HCT116 (cell line): ENCODE measurements around the gene BTN1A1. TPM values are rescaled to one million over a fixed set of nuclear protein-coding genes. Genes with fewer than 3 reads are reported as not detected.

ENCODE experiments used
- ATAC-seq: fragments of 200-7000 bp; cut with Tn5 transposase; 2 replicates; pipeline ENCODE4 v1.9.1; 2020; ENCODE audit warnings: mild to moderate bottlenecking, moderate library complexity
- BruUV-seq: library from RNA; stranded (reverse); fragments of 400-500 nt; replicated peaks from 2 replicates; lab custom pipeline; 2021; lab: Mats Ljungman, UMichigan
- CTCF ChIA-PET: fragments of 300-600 bp; sonication (Branson Sonifier 250); formaldehyde crosslinking; loops from one replicate; lab custom pipeline; 2021; ENCODE audit warnings: antibody characterized with exemption; lab: Charles Lee
- POLR2A ChIA-PET: fragments of 300-600, 350-600 bp; sonication (Branson Sonifier 250); formaldehyde crosslinking; loops from one replicate; lab custom pipeline; 2021; ENCODE audit warnings: antibody characterized with exemption; lab: Charles Lee
- RAD21 ChIA-PET, 2 experiments: fragments of 300-600 bp; sonication (Branson Sonifier 250); formaldehyde crosslinking; loops; one replicate each; lab custom pipeline; 2023; ENCODE audit warnings: low total read pairs in 2 of 2; ENCODE audit not compliant: uncharacterized antibody in 2 of 2, unreplicated experiment in 2 of 2, low non-redundant PET in 1 of 2; lab: Charles Lee
- DNase-seq: peaks from one replicate; pipeline ENCODE4 v3.0.0-alpha.2; 2010; ENCODE audit warnings: low read depth, low spot score
- H2AFZ ChIP-seq: fragments of 200-600 bp; shearing (Covaris generic), sonication (generic); 2 replicates; pipeline ENCODE4 v1.6.1; 2017; ENCODE audit warnings: low read depth, mixed run types, mixed read lengths, antibody characterized with exemption, low read length; ENCODE audit not compliant: poor library complexity, severe bottlenecking
- H3K27ac ChIP-seq: 2 replicates; pipeline ENCODE4 v1.5.1; 2012; ENCODE audit warnings: low read depth, low read length
- H3K27me3 ChIP-seq: fragments of 200-600 bp; sonication (generic); 2 replicates; pipeline ENCODE4 v1.6.1; 2016; ENCODE audit warnings: mixed run types, low read length, mixed read lengths; ENCODE audit not compliant: insufficient read depth
- H3K36me3 ChIP-seq, 2 experiments: fragments of 200-500 bp in 1 of 2; fragments of 200-600 bp in 1 of 2; sonication (Bioruptor generic) in 1 of 2; sonication (generic) in 1 of 2; 2 replicates each; pipeline versions ENCODE4 v1.5.1 to v1.6.1; 2014 to 2016; ENCODE audit warnings: low read length in 2 of 2, inconsistent platforms in 1 of 2, mixed read lengths in 1 of 2, mixed run types in 1 of 2; ENCODE audit not compliant: insufficient read depth in 2 of 2, control insufficient read depth in 1 of 2
- H3K4me1 ChIP-seq, 2 experiments: fragments of 200-600 bp in 1 of 2; sonication (generic) in 1 of 2; 2 replicates each; pipeline versions ENCODE4 v1.5.1 to v1.6.1; 2012 to 2017; ENCODE audit warnings: low read length in 2 of 2, inconsistent platforms in 1 of 2, mild to moderate bottlenecking in 1 of 2, mixed read lengths in 1 of 2, mixed run types in 1 of 2, moderate library complexity in 1 of 2; ENCODE audit not compliant: insufficient read depth in 2 of 2, control insufficient read depth in 1 of 2
- H3K4me2 ChIP-seq: fragments of 200-600 bp; sonication (generic); 2 replicates; pipeline ENCODE4 v1.6.1; 2017; ENCODE audit warnings: mixed run types, low read length, mixed read lengths
- H3K4me3 ChIP-seq, 2 experiments: fragments of 200-600 bp in 1 of 2; sonication (generic) in 1 of 2; replicated peaks in 1 of 2; 2 replicates each; pipeline ENCODE4 v1.5.1; 2011 to 2016; ENCODE audit warnings: low read length in 2 of 2, control low read depth in 1 of 2, low read depth in 1 of 2, mild to moderate bottlenecking in 1 of 2, mixed read lengths in 1 of 2, mixed run types in 1 of 2
- H3K79me2 ChIP-seq: fragments of 200-600 bp; sonication (generic); 2 replicates; pipeline ENCODE4 v1.6.1; 2017; ENCODE audit warnings: mild to moderate bottlenecking, mixed run types, low read length, moderate library complexity, mixed read lengths; ENCODE audit not compliant: insufficient read depth
- H3K9ac ChIP-seq: fragments of 200-600 bp; sonication (generic); 2 replicates; pipeline ENCODE4 v1.6.1; 2016; ENCODE audit warnings: low read length, mixed read lengths
- H3K9me2 ChIP-seq: fragments of 200-600 bp; sonication (generic), shearing (Covaris generic); 2 replicates; pipeline ENCODE4 v1.6.1; 2017; ENCODE audit warnings: mixed run types, mild to moderate bottlenecking, moderate library complexity; ENCODE audit not compliant: insufficient read depth
- H3K9me3 ChIP-seq, 2 experiments: fragments of 200-500 bp in 1 of 2; fragments of 200-600 bp in 1 of 2; sonication (Bioruptor generic) in 1 of 2; sonication (generic) in 1 of 2; 2 replicates each; pipeline ENCODE4 v1.6.1; 2014 to 2017; ENCODE audit warnings: low read length in 2 of 2, mixed read lengths in 2 of 2, inconsistent platforms in 1 of 2, low read depth in 1 of 2, mild to moderate bottlenecking in 1 of 2, mixed run types in 1 of 2, moderate library complexity in 1 of 2; ENCODE audit not compliant: control insufficient read depth in 1 of 2, insufficient read depth in 1 of 2
- H4K20me1 ChIP-seq: fragments of 200-600 bp; sonication (generic), shearing (Covaris generic); 2 replicates; pipeline ENCODE4 v1.6.1; 2017; ENCODE audit warnings: mixed run types, mild to moderate bottlenecking, moderate library complexity; ENCODE audit not compliant: insufficient read depth
- ATF3 ChIP-seq: IDR thresholded peaks from 2 replicates; pipeline ENCODE4 v1.6.1; 2012
- CBX3 ChIP-seq: IDR thresholded peaks from 2 replicates; pipeline ENCODE4 v1.6.1; 2012; ENCODE audit warnings: low read depth
- CEBPB ChIP-seq: IDR thresholded peaks from 2 replicates; pipeline ENCODE4 v1.6.1; 2012; ENCODE audit warnings: low read depth
- EGR1 ChIP-seq: IDR thresholded peaks from 2 replicates; pipeline ENCODE4 v1.6.1; 2012; ENCODE audit warnings: low read depth
- ELF1 ChIP-seq: IDR thresholded peaks from 2 replicates; pipeline ENCODE4 v1.6.1; 2012; ENCODE audit warnings: low read depth, borderline replicate concordance
- EZH2 ChIP-seq: fragments of 200-600 bp; sonication (generic); IDR thresholded peaks from 2 replicates; pipeline ENCODE4 v1.6.1; 2017; ENCODE audit warnings: antibody characterized with exemption, mixed run types
- EZH2phosphoT487 ChIP-seq: fragments of 200-600 bp; IDR thresholded peaks from 2 replicates; pipeline ENCODE4 v1.6.1; 2018; ENCODE audit warnings: antibody characterized with exemption, borderline replicate concordance
- FOSL1 ChIP-seq: IDR thresholded peaks from 2 replicates; pipeline ENCODE4 v1.6.1; 2012; ENCODE audit warnings: low read depth
- JUND ChIP-seq: IDR thresholded peaks from 2 replicates; pipeline ENCODE4 v1.6.1; 2012
- MAX ChIP-seq: IDR thresholded peaks from 2 replicates; pipeline ENCODE4 v1.6.1; 2012
- POLR2AphosphoS5 ChIP-seq: IDR thresholded peaks from 2 replicates; pipeline ENCODE4 v1.6.1; 2011; ENCODE audit warnings: mild to moderate bottlenecking, low read depth, low read length, moderate library complexity
- RAD21 ChIP-seq: IDR thresholded peaks from 2 replicates; pipeline ENCODE4 v1.6.1; 2012; ENCODE audit warnings: low read depth, mild to moderate bottlenecking
- SIN3A ChIP-seq: IDR thresholded peaks from 2 replicates; pipeline ENCODE4 v1.6.1; 2012; ENCODE audit warnings: low read depth
- SP1 ChIP-seq: IDR thresholded peaks from 2 replicates; pipeline ENCODE4 v1.6.1; 2012; ENCODE audit warnings: low read depth
- SRF ChIP-seq: IDR thresholded peaks from 2 replicates; pipeline ENCODE4 v1.6.1; 2012; ENCODE audit warnings: low read depth
- YY1 ChIP-seq: IDR thresholded peaks from 2 replicates; pipeline ENCODE4 v1.6.1; 2011; ENCODE audit warnings: low read length, low read depth, moderate library complexity, mild to moderate bottlenecking; ENCODE audit not compliant: insufficient replicate concordance; ENCODE audit errors: extremely low read depth
- ZBTB33 ChIP-seq: IDR thresholded peaks from 2 replicates; pipeline ENCODE4 v1.6.1; 2011; ENCODE audit warnings: mild to moderate bottlenecking, low read length, moderate library complexity; ENCODE audit not compliant: insufficient replicate concordance; ENCODE audit errors: extremely low read depth
- ZFX ChIP-seq: fragments of 450-650 bp; IDR thresholded peaks from 2 replicates; pipeline ENCODE4 v1.6.1; 2017
- intact Hi-C: fragments of 100-400 bp; cut with micrococcal nuclease; formaldehyde crosslinking; loops from 2 replicates; pipeline ENCODE4 v1.10.0; 2022
- total RNA-seq: library from RNA; stranded (reverse); gene quantifications from one replicate; pipeline ENCODE4 v1.2.1, GENCODE V29; 2021; ENCODE audit not compliant: unreplicated experiment

The BTN1A1 gene
- total RNA-seq, 1 experiment from 2014 or later = 0.32 TPM

GRCh38 chr6:26484161-26484560 is 15.9 kb upstream of the BTN1A1 start:
- CTCF ChIA-PET = no interaction called here
- POLR2A ChIA-PET = no interaction called here
- no TSS peak for BruUV-seq

More at GRCh38 chr6:26484161-26484560, 15.9 kb upstream of the BTN1A1 start:
- no peak for TF ChIP-seq SP1
- no peak for TF ChIP-seq FOSL1
- no peak for TF ChIP-seq SIN3A
- no peak for TF ChIP-seq CEBPB
- TF ChIP-seq EZH2 = no peak
- TF ChIP-seq CBX3 = no peak
- no peak for TF ChIP-seq POLR2AphosphoS5
- no peak for TF ChIP-seq RAD21
- TF ChIP-seq ZBTB33 = no peak
- no peak for TF ChIP-seq SRF
- TF ChIP-seq YY1 = no peak
- no peak for TF ChIP-seq JUND
- TF ChIP-seq EZH2phosphoT487 = no peak
- no peak for TF ChIP-seq MAX
- TF ChIP-seq EGR1 = no peak
- TF ChIP-seq ATF3 = no peak
- no peak for TF ChIP-seq ELF1
- TF ChIP-seq ZFX = no peak
- Histone ChIP-seq H3K9me2 (no peaks in the 10 kb centered on the region), H3K9ac (no peak overlapping the region), H3K9me3 (peaks cover 0 to 3% of the 10 kb centered on the region in 2 experiments; a peak in 1 of 4 replicates), H3K27me3 (no peaks in the 10 kb centered on the region), H3K4me2 (no peak overlapping the region), H3K36me3 (no peaks in the 10 kb centered on the region), H3K4me1 (no peaks in the 10 kb centered on the region), H3K27ac (no peak overlapping the region), H4K20me1 (no peaks in the 10 kb centered on the region), H3K4me3 (no peak overlapping the region), H2AFZ (no peak overlapping the region), H3K79me2 (no peaks in the 10 kb centered on the region)
- intact Hi-C loops = no loop called here
- RAD21 ChIA-PET = no interaction called here
- DNase-seq (no peak), ATAC-seq (no peak)
